C4-2B (cell line): ENCODE data around the gene TRAPPC1.

Experiments used
- H3K27ac ChIP-seq: fragments of 450-650 bp; 2 replicates; pipeline ENCODE4 v1.5.1; 2017
- CTCF ChIP-seq: fragments of 450-650 bp; conservative IDR thresholded peaks from 2 replicates; pipeline ENCODE4 v1.5.1; 2017; ENCODE audit warnings: mild to moderate bottlenecking
- ZFX ChIP-seq: fragments of 450-650 bp; IDR thresholded peaks from 2 replicates; pipeline ENCODE4 v1.6.1; 2017

TRAPPC1 gene

GRCh38 chr17:7935859-7936258 lies 4.1 kb upstream of the TRAPPC1 start:
- TF ChIP-seq ZFX (no peak), CTCF (no peak)
- no peak overlapping the region for H3K27ac ChIP-seq

- peak overlapping the region; percentile 86 for H3K27ac ChIP-seq
- no peak for TF ChIP-seq ZFX
- TF ChIP-seq CTCF, result no peak
These were observed 1.2 kb upstream of the TRAPPC1 start for GRCh38 chr17:7932949-7933348.

GRCh38 chr17:7932483-7932891 lies 741 bp upstream of the TRAPPC1 start:
- no peak for TF ChIP-seq ZFX
- no peak for TF ChIP-seq CTCF
- H3K27ac ChIP-seq, result peak overlapping the region; percentile 86

GRCh38 chr17:7930841-7931631 lies 710 bp downstream of the TRAPPC1 start:
- TF ChIP-seq CTCF (no peak), ZFX (no peak)
- peak overlapping the region; percentile 86 for H3K27ac ChIP-seq

GRCh38 chr17:7929158-7930023 lies 2.4 kb downstream of the TRAPPC1 start, which contains the start of gene KCNAB3:
Gene KCNAB3, minus strand, starts transcription at chr17:7929856. Its CDS starts 421 bp downstream, at chr17:7929435.
- TF ChIP-seq ZFX (no peak), CTCF (no peak)
- H3K27ac ChIP-seq, result no peak within 1 kb of the TSS; the same call in 1 of the 2 replicates

- H3K27ac ChIP-seq, result no peak overlapping the region
- TF ChIP-seq CTCF (no peak), ZFX (no peak)
These were observed 4.2 kb downstream of the TRAPPC1 start for GRCh38 chr17:7927596-7927995.
